GM06990 (cell line): ENCODE data around the gene CCDC107.

Experiments used
- DNase-seq: peaks from one replicate; pipeline ENCODE4 v3.0.0-alpha.2; 2011; ENCODE audit not compliant: insufficient read length; ENCODE audit errors: extremely low read depth
- H3K27me3 ChIP-seq: replicated peaks from 2 replicates; pipeline ENCODE4 v1.6.0; 2011; ENCODE audit warnings: low read length; ENCODE audit not compliant: control insufficient read depth, insufficient read depth
- H3K36me3 ChIP-seq: 2 replicates; pipeline ENCODE4 v1.5.1; 2011; ENCODE audit warnings: low read length; ENCODE audit not compliant: control insufficient read depth, insufficient read depth
- H3K4me3 ChIP-seq: replicated peaks from 2 replicates; pipeline ENCODE4 v1.5.1; 2011; ENCODE audit warnings: low read depth, mild to moderate bottlenecking, control low read depth, low read length
- CTCF ChIP-seq: IDR thresholded peaks from 2 replicates; pipeline ENCODE4 v1.5.1; 2011; ENCODE audit warnings: low read length, control low read depth, mild to moderate bottlenecking, inconsistent platforms; ENCODE audit not compliant: insufficient read depth, poor library complexity, severe bottlenecking

The CCDC107 gene

GRCh38 chr9:35667939-35668338, 9.8 kb downstream of the CCDC107 start:
- TF ChIP-seq CTCF = no peak
- DNase-seq = no peak
- Histone ChIP-seq H3K27me3 (no peaks in the 10 kb centered on the region), H3K36me3 (no peaks in the 10 kb centered on the region; the same call in 1 of the 2 replicates), H3K4me3 (no peak overlapping the region)

GRCh38 chr9:35669331-35670145, 11.4 kb downstream of the CCDC107 start:
- Histone ChIP-seq H3K27me3 (no peaks in the 10 kb centered on the region; the same call in 1 of the 2 replicates), H3K4me3 (no peak overlapping the region), H3K36me3 (no peaks in the 10 kb centered on the region)
- no peak for DNase-seq
- TF ChIP-seq CTCF = no peak

- Histone ChIP-seq H3K4me3 (no peak within 1 kb of the TSS), H3K27me3 (no peaks in the 10 kb centered on the region; the same call in 1 of the 2 replicates), H3K36me3 (no peaks in the 10 kb centered on the region)
- TF ChIP-seq CTCF = no peak
- DNase-seq = no peak
These were observed 15.3 kb downstream of the CCDC107 start, which contains the start of gene CA9 for GRCh38 chr9:35673132-35674024. TSS of gene CA9 (plus strand) at chr9:35673928. CDS start at chr9:35673960, 32 bp downstream.

- H3K27me3 ChIP-seq = no peaks in the 10 kb centered on the region; the same call in 1 of the 2 replicates
- TF ChIP-seq CTCF = no peak
- DNase-seq = no peak
- no peaks in the 10 kb centered on the region for H3K36me3 ChIP-seq
- H3K4me3 ChIP-seq = no peak overlapping the region
These were observed 15.9 kb downstream of the CCDC107 start for GRCh38 chr9:35674025-35674361.

GRCh38 chr9:35675204-35675603, 17.1 kb downstream of the CCDC107 start:
- no peak for TF ChIP-seq CTCF
- H3K27me3 ChIP-seq = no peaks in the 10 kb centered on the region; the same call in 1 of the 2 replicates
- H3K4me3 ChIP-seq = no peak overlapping the region
- H3K36me3 ChIP-seq = no peaks in the 10 kb centered on the region
- no peak for DNase-seq
